HEK293T (cell line): Measurements from ENCODE around the gene SFI1.
"Not testable (repeated sequence)": the region's sequence is repeated elsewhere in the genome, so short reads cannot be mapped to it uniquely, and the experiment has no call there.

ENCODE experiments used
- CTCF ChIA-PET: fragments of 350-600 bp; formaldehyde crosslinking; extraction: SDS; loops from one replicate; lab custom pipeline; 2021; ENCODE audit warnings: antibody characterized with exemption, inconsistent platforms; lab: Yijun Ruan, JAX
- POLR2A ChIA-PET: fragments of 350-600 bp; formaldehyde crosslinking; extraction: SDS; loops from one replicate; lab custom pipeline; 2020; ENCODE audit warnings: antibody characterized with exemption, inconsistent platforms; lab: Yijun Ruan, JAX
- DNase-seq: peaks from one replicate; pipeline ENCODE4 v3.0.0; 2012; ENCODE audit warnings: mixed read lengths; ENCODE audit errors: extremely low spot score
- ARNT ChIP-seq: fragments of 450-650 bp; IDR thresholded peaks from 2 replicates; pipeline ENCODE4 v1.6.1; 2017; ENCODE audit warnings: mild to moderate bottlenecking
- BHLHE40 ChIP-seq: fragments of 450-650 bp; IDR thresholded peaks from 2 replicates; pipeline ENCODE4 v1.6.1; 2016; ENCODE audit warnings: mild to moderate bottlenecking, moderate library complexity, borderline replicate concordance
- CTBP1 ChIP-seq: fragments of 450-650 bp; IDR thresholded peaks from 2 replicates; pipeline ENCODE4 v1.6.1; 2016; ENCODE audit warnings: borderline replicate concordance
- ELF4 ChIP-seq: fragments of 450-650 bp; IDR thresholded peaks from 2 replicates; pipeline ENCODE4 v1.6.1; 2017; ENCODE audit warnings: antibody characterized with exemption
- FOXA1 ChIP-seq: fragments of 450-650 bp; IDR thresholded peaks from 2 replicates; pipeline ENCODE4 v1.6.1; 2016; ENCODE audit warnings: mild to moderate bottlenecking
- FOXK2 ChIP-seq: fragments of 450-650 bp; IDR thresholded peaks from 2 replicates; pipeline ENCODE4 v1.6.1; 2016; ENCODE audit warnings: mild to moderate bottlenecking
- FOXM1 ChIP-seq: fragments of 450-650 bp; IDR thresholded peaks from 2 replicates; pipeline ENCODE4 v1.6.1; 2017; ENCODE audit warnings: mild to moderate bottlenecking, borderline replicate concordance
- HDGF ChIP-seq: fragments of 450-650 bp; IDR thresholded peaks from 2 replicates; pipeline ENCODE4 v1.6.1; 2017; ENCODE audit warnings: antibody characterized with exemption, borderline replicate concordance
- L3MBTL2 ChIP-seq: fragments of 450-650 bp; conservative IDR thresholded peaks from 2 replicates; pipeline ENCODE4 v1.6.1; 2016; ENCODE audit warnings: mild to moderate bottlenecking
- LEF1 ChIP-seq: fragments of 450-650 bp; IDR thresholded peaks from 2 replicates; pipeline ENCODE4 v1.6.1; 2017; ENCODE audit warnings: mild to moderate bottlenecking, borderline replicate concordance
- NFRKB ChIP-seq: fragments of 450-650 bp; IDR thresholded peaks from 2 replicates; pipeline ENCODE4 v1.6.1; 2016; ENCODE audit warnings: mild to moderate bottlenecking, moderate library complexity
- SP1 ChIP-seq: fragments of 450-650 bp; IDR thresholded peaks from 2 replicates; pipeline ENCODE4 v1.6.1; 2017
- SUZ12 ChIP-seq: fragments of 450-650 bp; IDR thresholded peaks from 2 replicates; pipeline ENCODE4 v1.6.1; 2016; ENCODE audit warnings: mild to moderate bottlenecking
- TARDBP ChIP-seq: fragments of 450-650 bp; IDR thresholded peaks from 2 replicates; pipeline ENCODE4 v1.6.1; 2016
- ZNF384 ChIP-seq: fragments of 450-650 bp; IDR thresholded peaks from 2 replicates; pipeline ENCODE4 v1.6.1; 2016
- TF ChIP-seq, protein P1 (sequence below): fragments of 450-650 bp; IDR thresholded peaks from 2 replicates; pipeline ENCODE4 v1.6.1; 2016

SFI1 gene

GRCh38 chr22:31537019-31537535 is 40.7 kb downstream of the SFI1 start:
- no peak for DNase-seq
- no peak for TF ChIP-seq SUZ12
- TF ChIP-seq SP1: no peak
- TF ChIP-seq FOXK2: no peak
- TF ChIP-seq L3MBTL2: no peak
- no peak for TF ChIP-seq HDGF
- TF ChIP-seq ARNT: no peak
- TF ChIP-seq ZNF384: no peak
- no peak for TF ChIP-seq NFRKB
- no peak for TF ChIP-seq FOXM1
- TF ChIP-seq CTBP1: no peak
- no peak for TF ChIP-seq FOXA1
- no peak for TF ChIP-seq TARDBP
- TF ChIP-seq LEF1: no peak
- TF ChIP-seq ELF4: no peak
- TF ChIP-seq, protein P1, sequence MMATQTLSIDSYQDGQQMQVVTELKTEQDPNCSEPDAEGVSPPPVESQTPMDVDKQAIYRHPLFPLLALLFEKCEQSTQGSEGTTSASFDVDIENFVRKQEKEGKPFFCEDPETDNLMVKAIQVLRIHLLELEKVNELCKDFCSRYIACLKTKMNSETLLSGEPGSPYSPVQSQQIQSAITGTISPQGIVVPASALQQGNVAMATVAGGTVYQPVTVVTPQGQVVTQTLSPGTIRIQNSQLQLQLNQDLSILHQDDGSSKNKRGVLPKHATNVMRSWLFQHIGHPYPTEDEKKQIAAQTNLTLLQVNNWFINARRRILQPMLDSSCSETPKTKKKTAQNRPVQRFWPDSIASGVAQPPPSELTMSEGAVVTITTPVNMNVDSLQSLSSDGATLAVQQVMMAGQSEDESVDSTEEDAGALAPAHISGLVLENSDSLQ: no peak
- ChIA-PET CTCF (no interaction called here), POLR2A (no interaction called here)

DNA sequence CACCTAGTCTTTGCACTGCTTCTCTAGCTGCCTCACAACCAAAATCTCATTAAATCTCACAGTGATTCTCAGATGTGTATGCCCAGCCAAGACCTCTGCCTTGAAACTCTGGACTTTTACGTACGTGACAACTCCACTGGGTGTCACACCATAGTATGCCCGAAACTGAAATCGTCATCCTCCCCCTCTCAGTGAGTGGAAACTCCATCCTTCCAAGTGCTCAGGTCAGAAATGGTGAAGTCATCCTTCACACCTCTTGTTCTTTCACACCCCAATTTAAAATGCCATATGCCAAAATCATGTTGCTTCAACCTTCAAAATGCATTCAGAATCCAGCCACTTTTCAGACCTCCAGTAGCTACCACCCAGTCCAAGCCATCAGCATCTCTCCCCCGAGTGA is 42.5 kb downstream of the SFI1 start:
- CTCF ChIA-PET: no interaction called here
- TF ChIP-seq NFRKB (no peak), FOXK2 (no peak), L3MBTL2 (no peak), HDGF (no peak), ZNF384 (no peak), SP1 (no peak)
- TF ChIP-seq, protein P1: no peak
- POLR2A ChIA-PET: no interaction called here
- DNase-seq: no peak

GRCh38 chr22:31540166-31540565 is 43.8 kb downstream of the SFI1 start:
- POLR2A ChIA-PET: not testable (repeated sequence)
- CTCF ChIA-PET: interaction anchor here (0.7 kb wide), 1 partner anchor 17 kb away, joined by 3 read pairs; no protein-coding TSS in a partner anchor

DNA sequence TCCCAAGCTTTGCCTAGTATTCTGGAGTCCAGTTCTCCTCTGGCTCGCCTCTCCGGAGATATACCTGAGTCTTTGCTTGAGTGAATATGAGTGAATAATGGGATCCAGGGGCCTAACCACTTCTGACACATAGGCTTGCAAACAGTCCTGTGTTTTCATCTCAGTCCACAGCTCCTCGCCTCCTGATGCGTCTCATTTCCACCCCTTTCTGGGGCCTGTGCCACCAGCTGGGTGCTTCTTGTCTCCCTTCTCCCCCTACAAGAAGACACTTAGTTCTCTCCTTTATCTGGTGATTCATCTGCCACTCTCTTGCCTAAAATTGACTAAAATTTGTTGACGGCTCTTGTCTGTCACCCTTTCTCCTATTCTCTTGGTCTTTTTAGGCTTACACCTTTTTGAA is 44.6 kb downstream of the SFI1 start:
- CTCF ChIA-PET: no interaction called here
- POLR2A ChIA-PET: no interaction called here
- no peak for DNase-seq
- no peak for TF ChIP-seq ZNF384
- TF ChIP-seq ELF4: no peak
- TF ChIP-seq TARDBP: no peak
- TF ChIP-seq NFRKB: no peak
- no peak for TF ChIP-seq CTBP1
- no peak for TF ChIP-seq SUZ12
- TF ChIP-seq HDGF: no peak
- no peak for TF ChIP-seq FOXK2
- no peak for TF ChIP-seq LEF1
- no peak for TF ChIP-seq SP1
- no peak for TF ChIP-seq BHLHE40
- TF ChIP-seq FOXA1: no peak

More at GRCh38 chr22:31540166-31540565, 43.8 kb downstream of the SFI1 start:
- not testable (repeated sequence) for DNase-seq

- ChIA-PET POLR2A (interaction anchor here (0.7 to 0.8 kb wide), 2 partner anchors 56 to 113 kb away, joined by 3 read pairs; no protein-coding TSS in a partner anchor), CTCF (interaction anchor here (0.7 to 2.1 kb wide), 2 partner anchors 12 to 1258 kb away, joined by 3 to 11 read pairs; no protein-coding TSS in a partner anchor)
- no peak for TF ChIP-seq L3MBTL2
- TF ChIP-seq ARNT: no peak
- TF ChIP-seq NFRKB: no peak
- TF ChIP-seq ELF4: no peak
- no peak for TF ChIP-seq FOXA1
- no peak for TF ChIP-seq CTBP1
- no peak for TF ChIP-seq ZNF384
- no peak for TF ChIP-seq SUZ12
- TF ChIP-seq LEF1: no peak
- no peak for TF ChIP-seq BHLHE40
- TF ChIP-seq, protein P1: no peak
- no peak for TF ChIP-seq SP1
- no peak for TF ChIP-seq FOXM1
- no peak for TF ChIP-seq HDGF
- TF ChIP-seq TARDBP: no peak
- DNase-seq: no peak
Measured at GRCh38 chr22:31544481-31545480, 48.4 kb downstream of the SFI1 start.

DNA sequence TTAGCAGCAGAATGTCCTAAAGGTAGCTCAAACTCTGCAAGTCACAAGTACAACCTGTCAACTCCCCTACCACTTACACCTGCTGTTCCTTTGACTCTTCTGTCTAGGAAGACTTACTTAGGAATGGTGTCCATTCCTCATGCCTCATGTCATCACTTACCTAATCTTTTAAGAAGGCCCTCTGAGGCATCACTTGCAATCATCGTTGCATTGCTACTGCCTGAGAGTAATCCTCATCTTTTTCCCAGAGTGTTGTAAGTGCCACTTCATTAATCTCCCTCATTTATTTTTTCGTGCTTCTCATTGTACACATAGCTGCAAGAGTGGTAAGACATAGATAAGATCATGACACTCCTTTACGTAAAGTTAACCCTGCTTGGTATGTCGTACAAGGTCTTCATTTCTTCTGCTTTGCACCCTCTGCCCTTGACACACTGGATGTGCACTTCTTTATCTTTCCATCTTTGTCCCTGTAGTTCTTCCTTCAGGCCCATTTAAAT is 54.6 kb downstream of the SFI1 start:
- TF ChIP-seq FOXK2: no peak
- no peak for TF ChIP-seq HDGF
- TF ChIP-seq ZNF384: no peak
- TF ChIP-seq ARNT: no peak
- TF ChIP-seq NFRKB: no peak
- TF ChIP-seq TARDBP: no peak
- no peak for TF ChIP-seq CTBP1
- TF ChIP-seq FOXA1: no peak
- POLR2A ChIA-PET: interaction anchor here (1.3 kb wide), 1 partner anchor 111 kb away, joined by 3 read pairs; the partner anchor contains the start of gene PISD

More for the DNA sequence above, 54.6 kb downstream of the SFI1 start:
- CTCF ChIA-PET: interaction anchor here (0.9 to 1.1 kb wide), 2 partner anchors 11 to 14 kb away, joined by 3 to 4 read pairs; no protein-coding TSS in a partner anchor
- no peak for DNase-seq
